HL-60 (cell line): ENCODE data around the gene ARHGEF9.
"Not testable (repeated sequence)": the region's sequence is repeated elsewhere in the genome, so short reads cannot be mapped to it uniquely, and the experiment has no call there.

ENCODE experiments used
- DNase-seq, 2 experiments: peaks; one replicate each; pipeline ENCODE4 v3.0.0-alpha.2; 2010 to 2020; ENCODE audit warnings: low read depth in 1 of 2, low spot score in 1 of 2
- H3K27ac ChIP-seq: fragments of 250-450 bp; sonication (Bioruptor Pico); replicated peaks from 2 replicates; pipeline ENCODE4 v1.5.1; 2020; ENCODE audit warnings: mild to moderate bottlenecking, moderate library complexity
- H3K27me3 ChIP-seq: fragments of 250-450 bp; sonication (Bioruptor Pico); 2 replicates; pipeline ENCODE4 v1.5.1; 2021; ENCODE audit warnings: mild to moderate bottlenecking, moderate library complexity; ENCODE audit not compliant: insufficient read depth, poor library complexity, severe bottlenecking
- H3K4me3 ChIP-seq: replicated peaks from 2 replicates; pipeline ENCODE4 v1.5.1; 2011; ENCODE audit warnings: mild to moderate bottlenecking, control low read depth, low read length; ENCODE audit not compliant: insufficient read depth
- CTCF ChIP-seq: IDR thresholded peaks from one replicate; pipeline ENCODE4 v1.5.1; 2011; ENCODE audit warnings: low read length, control low read depth, inconsistent platforms; ENCODE audit not compliant: insufficient read depth
- GABPA ChIP-seq: IDR thresholded peaks from 2 replicates; pipeline ENCODE4 v1.6.1; 2012; ENCODE audit warnings: low read depth
- POLR2AphosphoS5 ChIP-seq: IDR thresholded peaks from 2 replicates; pipeline ENCODE4 v1.6.1; 2012; ENCODE audit warnings: low read depth
- REST ChIP-seq: IDR thresholded peaks from 2 replicates; pipeline ENCODE4 v1.6.1; 2012; ENCODE audit warnings: low read depth; ENCODE audit not compliant: insufficient replicate concordance
- SPI1 ChIP-seq: IDR thresholded peaks from 2 replicates; pipeline ENCODE4 v1.6.1; 2012; ENCODE audit warnings: low read depth, mild to moderate bottlenecking, borderline replicate concordance
- long read RNA-seq: library from polyadenylated mRNA; unstranded; transcript quantifications from one replicate; pipeline ENCODE4 v2.0.0, GENCODE V29; 2020

The ARHGEF9 gene
- long read RNA-seq, full-length matches to known transcripts, result 11 of 26 reads
- long read RNA-seq, partial matches to known transcripts, result 6 of 26 reads
- long read RNA-seq, other reads (novel, unspliced or antisense), result 9 of 26 reads

GRCh38 chrX:63784902-63785707, at the start of gene ARHGEF9:
Gene ARHGEF9 (minus strand): TSS chrX:63785214. CDS start chrX:63785145, 69 bp downstream.
- Histone ChIP-seq H3K4me3 (no peak within 1 kb of the TSS), H3K27ac (no peak within 1 kb of the TSS), H3K27me3 (no peaks in the 10 kb centered on the region)
- DNase-seq, result no peak
- TF ChIP-seq CTCF (no peak), SPI1 (no peak), GABPA (no peak), POLR2AphosphoS5 (no peak), REST (no peak)

- not testable (repeated sequence) for H3K27me3 ChIP-seq, H3K27ac ChIP-seq, DNase-seq, H3K4me3 ChIP-seq
Observed at GRCh38 chrX:63825446-63825845, 40.4 kb upstream of the ARHGEF9 start.

GRCh38 chrX:63818156-63818555, 33.1 kb upstream of the ARHGEF9 start:
- H3K27ac ChIP-seq, result no peak overlapping the region
- TF ChIP-seq CTCF (no peak), POLR2AphosphoS5 (no peak), GABPA (no peak), SPI1 (no peak), REST (no peak)
- DNase-seq, result no peak
- H3K4me3 ChIP-seq, result no peak overlapping the region
- H3K27me3 ChIP-seq, result no peaks in the 10 kb centered on the region

- Histone ChIP-seq H3K27ac (no peak overlapping the region), H3K4me3 (no peak overlapping the region), H3K27me3 (no peaks in the 10 kb centered on the region)
- no peak for DNase-seq
- TF ChIP-seq POLR2AphosphoS5 (no peak), GABPA (no peak), REST (no peak), CTCF (no peak), SPI1 (no peak)
Observed at GRCh38 chrX:63817696-63818095, 32.7 kb upstream of the ARHGEF9 start.
